Measurements from ENCODE around the gene FASLG.

Gene FASLG

DNA sequence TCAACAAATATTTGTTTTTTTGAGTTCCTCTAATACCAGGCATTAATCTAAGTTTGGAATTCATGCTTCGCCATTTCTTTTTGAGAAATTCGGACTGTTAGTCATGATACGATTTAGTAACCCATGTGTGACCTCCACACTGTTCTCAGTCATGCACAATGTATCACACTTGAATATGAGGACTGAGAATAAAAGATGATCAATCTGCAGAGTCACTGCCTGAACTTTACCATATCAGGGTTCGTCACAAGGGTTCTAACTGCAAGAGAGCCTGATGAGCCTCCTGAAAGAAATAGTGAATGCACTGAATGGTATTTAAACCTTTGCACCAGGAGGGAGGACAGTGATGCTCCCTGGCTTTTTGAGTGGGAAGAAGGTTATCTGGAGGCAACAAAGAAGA lies 10.9 kb upstream of the FASLG start:
- no peak for FAIRE-seq

- FAIRE-seq = no peak
Measured at GRCh38 chr1:172650474-172651193, 8.3 kb upstream of the FASLG start.

DNA sequence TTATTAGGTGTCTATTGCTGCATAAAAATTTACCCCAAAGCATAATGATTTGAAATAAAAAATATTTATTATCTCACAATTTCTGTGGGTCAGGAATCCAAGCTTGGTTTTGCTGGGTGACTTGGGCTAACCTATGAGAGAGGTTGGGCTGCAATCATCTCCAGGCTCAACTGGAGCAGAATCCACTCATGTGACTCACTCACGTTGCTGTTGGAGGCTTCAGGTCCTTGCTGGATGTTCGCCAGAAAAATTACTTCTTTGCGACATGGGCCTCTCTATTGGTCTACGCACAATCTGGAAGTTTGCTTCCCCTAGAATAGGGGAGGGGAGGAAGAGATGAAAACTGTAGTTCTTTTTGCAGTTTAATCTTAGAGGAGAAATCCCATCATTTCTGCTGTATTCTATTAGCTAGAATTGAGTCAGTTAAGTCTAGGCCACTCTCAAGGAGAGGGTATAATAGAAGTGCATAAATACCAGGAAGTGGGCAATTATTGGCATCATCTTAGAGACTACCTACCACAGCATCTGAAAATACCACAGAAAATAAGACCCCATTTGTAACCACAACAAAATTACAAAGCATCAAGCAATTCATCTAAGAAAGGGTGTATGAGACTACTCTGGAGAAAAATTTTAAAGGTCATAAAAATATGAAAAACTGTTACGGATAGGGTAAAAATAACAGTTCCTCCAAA lies 5.7 kb upstream of the FASLG start:
- FAIRE-seq = no peak

- no peak for FAIRE-seq
Measured at GRCh38 chr1:172654535-172654934, 4.4 kb upstream of the FASLG start.

DNA sequence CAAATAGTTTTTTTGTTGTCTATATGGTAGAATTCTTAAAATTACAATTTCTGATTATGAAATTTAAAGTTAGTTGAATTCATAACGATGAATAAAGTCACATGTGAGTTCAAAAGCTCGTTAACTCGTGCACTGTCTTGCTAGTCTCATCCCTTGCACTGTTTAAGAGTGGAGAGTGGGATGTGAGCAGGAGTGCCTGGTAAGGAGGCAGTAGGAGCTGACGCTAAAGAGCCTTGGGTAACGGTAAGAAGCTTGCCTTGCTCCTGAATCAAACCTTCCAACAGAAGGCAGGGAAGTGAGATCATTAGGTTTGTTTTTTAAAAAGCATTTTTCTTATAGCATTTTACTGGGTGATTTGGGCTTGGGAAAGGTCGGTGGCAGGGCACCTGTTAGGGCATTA lies 2.3 kb upstream of the FASLG start:
- no peak for FAIRE-seq

DNA sequence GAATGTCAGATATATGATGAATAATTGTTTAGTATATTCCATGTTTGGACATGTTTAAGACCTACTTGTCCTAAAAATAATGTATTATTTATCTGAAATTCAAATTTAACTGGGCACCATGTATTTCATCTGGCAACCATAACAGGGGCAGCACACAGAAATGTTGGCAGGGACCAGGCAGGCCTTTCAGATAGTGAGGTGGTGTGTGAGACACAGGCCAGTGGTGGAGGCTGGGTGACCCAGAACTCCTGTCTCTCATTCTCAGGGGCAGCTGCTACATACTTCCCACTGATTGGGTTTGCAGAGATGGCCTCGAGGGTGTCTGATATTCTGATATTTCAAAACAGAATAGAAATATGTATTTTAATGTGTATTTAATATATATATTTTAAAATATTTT lies 1.3 kb upstream of the FASLG start:
- no peak for FAIRE-seq

DNA sequence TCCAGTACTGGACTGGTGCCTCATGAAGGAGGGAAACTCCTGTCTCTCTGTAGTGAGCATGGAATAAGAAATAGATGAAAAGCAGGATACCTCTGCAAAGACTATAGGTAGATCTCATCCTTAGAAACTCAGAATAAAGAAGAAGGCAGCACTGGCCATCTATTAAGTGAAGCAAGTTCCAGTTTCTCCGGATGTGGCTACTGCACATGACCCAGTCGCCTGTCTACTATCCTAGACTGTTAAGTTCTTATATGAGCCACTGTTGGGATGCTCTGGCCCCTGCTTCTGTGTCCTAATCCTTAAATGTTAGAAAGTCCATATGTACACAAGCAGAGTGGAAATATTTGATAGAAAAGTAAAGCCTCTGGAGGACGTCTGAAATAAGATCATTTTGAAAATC lies 2.2 kb downstream of the FASLG start:
- FAIRE-seq = no peak

GRCh38 chr1:172662464-172663109 lies 3.7 kb downstream of the FASLG start:
- FAIRE-seq = no peak

DNA sequence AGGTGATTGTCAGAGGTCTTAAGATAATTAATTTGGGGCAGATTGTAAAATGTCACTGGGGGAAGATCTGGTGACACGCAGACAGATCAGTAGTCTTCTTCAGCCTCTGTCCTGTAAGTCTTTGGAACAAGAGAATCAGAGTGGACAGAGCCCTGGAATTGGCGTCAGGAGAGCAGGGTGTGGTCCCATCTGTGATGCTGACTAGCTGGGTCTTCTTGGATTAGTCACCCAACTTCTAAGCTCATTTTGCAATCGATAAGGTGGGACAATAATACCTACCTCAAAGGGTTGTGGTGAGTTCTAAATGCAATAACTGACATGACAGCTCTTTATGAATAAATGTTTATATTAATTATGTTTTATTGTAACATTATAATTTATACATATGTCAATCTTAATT lies 4.8 kb downstream of the FASLG start:
- FAIRE-seq = no peak

DNA sequence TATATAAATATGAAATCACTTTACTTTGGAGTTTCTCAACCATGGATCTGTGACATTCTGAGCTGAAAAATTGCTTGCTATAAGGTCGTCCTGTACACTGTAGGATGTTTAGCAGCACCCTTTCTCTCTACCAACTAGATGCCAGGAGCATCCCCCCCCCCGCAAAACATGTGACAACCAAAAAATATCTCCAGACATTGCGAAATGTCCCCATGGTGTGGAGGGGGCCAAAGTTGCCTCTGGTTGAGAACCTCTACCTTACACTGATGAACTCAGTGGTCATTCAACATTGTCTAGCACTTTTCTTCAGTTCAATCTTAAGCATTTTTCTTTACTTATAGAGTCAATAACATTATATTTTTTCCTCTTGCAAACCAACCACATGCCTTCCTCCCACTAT lies 9.2 kb downstream of the FASLG start:
- no peak for FAIRE-seq

DNA sequence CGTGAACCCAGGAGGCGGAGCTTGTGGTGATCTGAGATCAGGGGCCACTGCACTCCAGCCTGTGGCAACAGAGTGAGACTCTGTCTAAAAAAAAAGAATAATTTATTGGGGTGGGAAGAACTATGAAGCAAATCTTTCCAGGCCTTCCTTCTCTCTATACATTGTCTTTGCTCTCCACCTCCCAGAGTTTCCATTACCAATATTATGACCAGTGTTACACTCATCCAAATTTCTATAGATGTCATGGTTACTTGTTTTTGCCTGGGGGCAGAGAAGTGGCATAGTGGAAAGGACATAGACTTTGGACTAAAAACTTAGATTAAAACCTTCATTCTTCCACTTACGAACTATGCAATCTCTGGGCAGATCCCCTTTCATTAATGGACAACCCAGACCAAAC lies 10.1 kb downstream of the FASLG start:
- FAIRE-seq = no peak

- no peak for FAIRE-seq
Measured at GRCh38 chr1:172670316-172670715, 11.4 kb downstream of the FASLG start.

DNA sequence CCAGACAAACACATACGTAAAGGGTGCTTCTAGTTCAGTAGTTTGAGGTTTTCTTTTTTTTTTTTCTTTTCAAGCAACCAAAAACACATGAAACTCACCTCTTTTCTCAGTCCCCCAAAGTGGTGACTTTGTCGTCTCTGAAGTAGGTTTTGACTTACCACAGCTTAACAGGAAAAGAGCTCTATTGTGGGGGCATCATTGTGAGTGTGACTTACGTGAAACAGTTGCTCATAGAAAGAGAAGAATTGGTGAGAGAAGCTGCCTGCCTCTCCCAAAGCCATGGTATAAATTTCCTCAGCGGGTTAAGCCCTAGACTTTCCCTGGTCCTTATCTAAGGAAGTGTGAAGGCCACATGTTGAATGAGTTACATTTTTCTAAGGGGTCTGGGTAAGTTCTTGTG lies 11.9 kb downstream of the FASLG start:
- FAIRE-seq = no peak

DNA sequence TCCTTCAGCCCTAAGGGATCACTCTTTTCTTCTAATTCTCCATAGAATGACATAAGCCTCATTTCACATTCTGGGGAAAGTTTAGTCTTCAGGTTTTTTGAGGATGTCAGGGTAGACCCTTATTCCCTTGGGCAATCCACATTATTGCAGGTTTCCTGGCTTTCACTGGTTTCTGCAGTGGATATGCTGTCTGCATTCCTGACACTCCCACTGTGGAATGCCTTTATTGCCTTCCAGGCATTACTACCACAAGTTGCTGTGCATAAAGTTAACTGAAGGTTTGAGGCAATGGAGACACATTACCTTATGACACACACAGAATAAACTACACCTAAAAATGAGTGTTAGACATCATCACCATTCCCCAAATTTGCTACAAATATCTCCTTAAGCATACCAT lies 12.7 kb downstream of the FASLG start:
- no peak for FAIRE-seq

GRCh38 chr1:172672720-172673119 lies 13.8 kb downstream of the FASLG start:
- no peak for FAIRE-seq

- FAIRE-seq = no peak
Measured at GRCh38 chr1:172673761-172674160, 14.9 kb downstream of the FASLG start.

- no peak for FAIRE-seq
Measured at GRCh38 chr1:172674831-172675613, 16.1 kb downstream of the FASLG start.

GRCh38 chr1:172679000-172679772 lies 20.3 kb downstream of the FASLG start:
- FAIRE-seq = no peak

GRCh38 chr1:172680244-172680643 lies 21.3 kb downstream of the FASLG start:
- no peak for FAIRE-seq

- no peak for FAIRE-seq
Measured at GRCh38 chr1:172680733-172681275, 21.9 kb downstream of the FASLG start.

DNA sequence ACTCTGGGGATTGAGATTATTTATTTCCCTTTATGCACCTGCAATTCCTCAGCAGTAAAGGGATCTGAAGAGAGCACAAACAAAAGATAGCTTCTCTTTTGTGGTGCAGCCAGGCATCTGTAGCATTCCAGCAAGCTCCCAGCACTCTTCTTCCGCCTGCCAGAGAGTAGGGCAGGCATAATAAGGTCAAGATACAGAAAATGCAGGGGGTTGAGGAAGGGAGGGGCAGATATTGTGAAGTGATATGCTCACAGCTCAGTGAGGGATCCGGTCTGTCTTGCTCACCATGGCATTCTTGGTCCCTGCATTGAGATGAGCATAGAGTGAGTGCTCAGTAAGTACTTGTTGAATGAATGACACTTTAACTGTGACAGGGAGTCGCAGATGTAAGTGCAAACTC lies 23.9 kb downstream of the FASLG start:
- FAIRE-seq = no peak

GRCh38 chr1:172686143-172686542 lies 27.2 kb downstream of the FASLG start:
- no peak for FAIRE-seq

Measured in A204.1 (cell line).